Measurements from ENCODE around the gene LTB.

Gene LTB

GRCh38 chr6:31586599-31587281 is 4.5 kb upstream of the LTB start:
- Mint-ChIP-seq H3K27ac (peak overlapping the region; percentile 94), H3K4me3 (peak overlapping the region; percentile 78 to 79), H3K9me3 (no peaks in the 10 kb centered on the region), H3K27me3 (no peaks in the 10 kb centered on the region), H3K4me1 (peaks cover 48 to 62% of the 10 kb centered on the region in 2 donors), H3K36me3 (peaks cover 0 to 2% of the 10 kb centered on the region in 2 donors)
- ATAC-seq (replicated peaks) (peak; percentile 43 to 45), DNase-seq (no peak)

GRCh38 chr6:31586008-31586407 is 3.8 kb upstream of the LTB start, which contains the start of gene LST1:
LST1 (plus strand) TSS chr6:31586277; CDS start chr6:31587300, 1,023 bp downstream.
- H3K4me3 Mint-ChIP-seq, result peak within 1 kb of the TSS; percentile 78 to 79
- H3K27me3 Mint-ChIP-seq, result no peaks in the 10 kb centered on the region
- DNase-seq, result no peak
- H3K9me3 Mint-ChIP-seq, result no peaks in the 10 kb centered on the region
- H3K36me3 Mint-ChIP-seq, result peaks cover 3 to 6% of the 10 kb centered on the region in 2 donors
- no peak for ATAC-seq (replicated peaks)
- H3K27ac Mint-ChIP-seq, result peak within 1 kb of the TSS; percentile 94
- peaks cover 50 to 69% of the 10 kb centered on the region in 2 donors for H3K4me1 Mint-ChIP-seq

- Mint-ChIP-seq H3K27me3 (no peaks in the 10 kb centered on the region), H3K4me1 (peaks cover 50 to 74% of the 10 kb centered on the region in 2 donors), H3K36me3 (peaks cover 5 to 8% of the 10 kb centered on the region in 2 donors), H3K4me3 (no peak overlapping the region), H3K27ac (peak overlapping the region; percentile 94), H3K9me3 (no peaks in the 10 kb centered on the region)
- DNase-seq (no peak), ATAC-seq (replicated peaks) (peak; percentile 5 to 32)
Measured at GRCh38 chr6:31585491-31585890, 3.3 kb upstream of the LTB start.

GRCh38 chr6:31581434-31582229 is 592 bp downstream of the LTB start:
- Mint-ChIP-seq H3K4me1 (peaks cover 53 to 78% of the 10 kb centered on the region in 2 donors), H3K27ac (peak overlapping the region; percentile 95), H3K4me3 (peak overlapping the region; percentile 94 to 99), H3K27me3 (no peaks in the 10 kb centered on the region), H3K36me3 (peaks cover 22 to 26% of the 10 kb centered on the region in 2 donors), H3K9me3 (no peaks in the 10 kb centered on the region)
- ATAC-seq (replicated peaks) (peak; percentile 2 to 6), DNase-seq (no peak)

GRCh38 chr6:31580807-31581433 is 1.3 kb downstream of the LTB start:
- ATAC-seq (replicated peaks) (peak; percentile 87 to 91), DNase-seq (peak; percentile 82)
- H3K4me3 Mint-ChIP-seq, result peak overlapping the region; percentile 94 to 99
- H3K9me3 Mint-ChIP-seq, result no peaks in the 10 kb centered on the region
- no peaks in the 10 kb centered on the region for H3K27me3 Mint-ChIP-seq
- H3K27ac Mint-ChIP-seq, result peak overlapping the region; percentile 95
- peaks cover 29 to 33% of the 10 kb centered on the region in 2 donors for H3K36me3 Mint-ChIP-seq
- H3K4me1 Mint-ChIP-seq, result peaks cover 52 to 78% of the 10 kb centered on the region in 2 donors

- no peak for ATAC-seq (replicated peaks)
- no peak for DNase-seq
- Mint-ChIP-seq H3K36me3 (peaks cover 34 to 38% of the 10 kb centered on the region in 2 donors), H3K4me3 (peak overlapping the region; percentile 94 to 99), H3K4me1 (peaks cover 51 to 78% of the 10 kb centered on the region in 2 donors), H3K27ac (peak overlapping the region; percentile 95), H3K9me3 (no peaks in the 10 kb centered on the region), H3K27me3 (no peaks in the 10 kb centered on the region)
Measured at GRCh38 chr6:31580438-31580740, 1.8 kb downstream of the LTB start.

- Mint-ChIP-seq H3K27ac (peak overlapping the region; percentile 15), H3K36me3 (peaks cover 34 to 40% of the 10 kb centered on the region in 2 donors)
Measured at GRCh38 chr6:31579546-31580437, 2.4 kb downstream of the LTB start.

GRCh38 chr6:31579119-31579505 is 3.1 kb downstream of the LTB start:
- Mint-ChIP-seq H3K4me3 (peak overlapping the region in 1 of 2 donors; percentile 68), H3K4me1 (peaks cover 59 to 88% of the 10 kb centered on the region in 2 donors), H3K9me3 (no peaks in the 10 kb centered on the region), H3K27ac (peak overlapping the region; percentile 25), H3K36me3 (peaks cover 34 to 43% of the 10 kb centered on the region in 2 donors), H3K27me3 (no peaks in the 10 kb centered on the region)
- ATAC-seq (replicated peaks), result no peak
- no peak for DNase-seq

More at GRCh38 chr6:31579546-31580437, 2.4 kb downstream of the LTB start:
- no peak for DNase-seq
- no peak for ATAC-seq (replicated peaks)
- Mint-ChIP-seq H3K4me3 (peak overlapping the region; percentile 94 to 99), H3K27me3 (no peaks in the 10 kb centered on the region), H3K9me3 (no peaks in the 10 kb centered on the region), H3K4me1 (peaks cover 54 to 82% of the 10 kb centered on the region in 2 donors)

GRCh38 chr6:31578184-31579118 is 3.8 kb downstream of the LTB start:
- Mint-ChIP-seq H3K27me3 (no peaks in the 10 kb centered on the region), H3K4me1 (peaks cover 66 to 95% of the 10 kb centered on the region in 2 donors), H3K27ac (peak overlapping the region; percentile 49), H3K9me3 (no peaks in the 10 kb centered on the region), H3K4me3 (peak overlapping the region; percentile 41 to 68), H3K36me3 (peaks cover 38 to 50% of the 10 kb centered on the region in 2 donors)
- ATAC-seq (replicated peaks) (no peak), DNase-seq (no peak)

GRCh38 chr6:31577579-31577966 is 4.7 kb downstream of the LTB start:
- ATAC-seq (replicated peaks) (no peak), DNase-seq (no peak)
- Mint-ChIP-seq H3K4me3 (peak overlapping the region; percentile 90 to 100), H3K36me3 (peaks cover 41 to 59% of the 10 kb centered on the region in 2 donors), H3K27me3 (no peaks in the 10 kb centered on the region), H3K27ac (peak overlapping the region; percentile 100), H3K9me3 (no peaks in the 10 kb centered on the region), H3K4me1 (peaks cover 69 to 98% of the 10 kb centered on the region in 2 donors)

GRCh38 chr6:31576897-31577578 is 5.2 kb downstream of the LTB start:
- Mint-ChIP-seq H3K27ac (peak overlapping the region; percentile 100), H3K4me1 (peaks cover 66 to 98% of the 10 kb centered on the region in 2 donors), H3K27me3 (no peaks in the 10 kb centered on the region), H3K9me3 (no peaks in the 10 kb centered on the region), H3K36me3 (peaks cover 43 to 63% of the 10 kb centered on the region in 2 donors), H3K4me3 (peak overlapping the region; percentile 90 to 100)
- DNase-seq, result no peak
- no peak for ATAC-seq (replicated peaks)

- Mint-ChIP-seq H3K27ac (peak overlapping the region; percentile 100), H3K36me3 (peaks cover 40 to 61% of the 10 kb centered on the region in 2 donors), H3K4me1 (peaks cover 69 to 97% of the 10 kb centered on the region in 2 donors), H3K27me3 (no peaks in the 10 kb centered on the region), H3K9me3 (no peaks in the 10 kb centered on the region), H3K4me3 (peak overlapping the region; percentile 90 to 100)
- DNase-seq (no peak), ATAC-seq (replicated peaks) (no peak)
Measured at GRCh38 chr6:31575952-31576685, 6.1 kb downstream of the LTB start.
